Retina (tissue), 1 donor: Measurements from ENCODE around the gene KIF5A.
A peak's percentile ranks its signal among the peaks of the same experiment; 100 is the strongest.

Source experiments
- DNase-seq: peaks from one replicate; pipeline ENCODE4 v3.0.0-alpha.2; 2016

Gene KIF5A

GRCh38 chr12:57520053-57520818 lies 29.6 kb upstream of the KIF5A start, which contains the start of gene DDIT3:
Gene DDIT3, minus strand, starts transcription at chr12:57520514. Its CDS starts 3,108 bp downstream, at chr12:57517406.
- peak; percentile 97 for DNase-seq

- DNase-seq: no peak
Observed at GRCh38 chr12:57521525-57522010, 28.3 kb upstream of the KIF5A start.

GRCh38 chr12:57522011-57522886 lies 27.6 kb upstream of the KIF5A start, which contains the start of gene MBD6:
Gene MBD6, plus strand, starts transcription at chr12:57522824. Its CDS starts 1,480 bp downstream, at chr12:57524304.
- peak; percentile 89 for DNase-seq

- peak; percentile 60 for DNase-seq
Observed at GRCh38 chr12:57522887-57523705, 26.7 kb upstream of the KIF5A start.

- peak; percentile 18 for DNase-seq
Observed at GRCh38 chr12:57523706-57524614, 25.9 kb upstream of the KIF5A start.

- peak; percentile 31 for DNase-seq
Observed at GRCh38 chr12:57524814-57525614, 24.8 kb upstream of the KIF5A start.

- no peak for DNase-seq
Observed at GRCh38 chr12:57525615-57526383, 24.0 kb upstream of the KIF5A start.

GRCh38 chr12:57526477-57527126 lies 23.2 kb upstream of the KIF5A start:
- DNase-seq: no peak

- DNase-seq: no peak
Observed at GRCh38 chr12:57527184-57527583, 22.7 kb upstream of the KIF5A start.

GRCh38 chr12:57528176-57528575 lies 21.7 kb upstream of the KIF5A start:
- DNase-seq: no peak

GRCh38 chr12:57528831-57529555 lies 20.9 kb upstream of the KIF5A start:
- no peak for DNase-seq

- DNase-seq: no peak
Observed at GRCh38 chr12:57529831-57530230, 20.0 kb upstream of the KIF5A start.

GRCh38 chr12:57530396-57531142 lies 19.3 kb upstream of the KIF5A start:
- no peak for DNase-seq

- no peak for DNase-seq
Observed at GRCh38 chr12:57531836-57532235, 18.0 kb upstream of the KIF5A start.

- DNase-seq: no peak
Observed at GRCh38 chr12:57533108-57533507, 16.7 kb upstream of the KIF5A start.

GRCh38 chr12:57534250-57534649 lies 15.6 kb upstream of the KIF5A start:
- DNase-seq: no peak

- no peak for DNase-seq
Observed at GRCh38 chr12:57534991-57535543, 14.8 kb upstream of the KIF5A start.
